GM12872 (cell line): ENCODE measurements around the gene OSBPL5.

Experiments
- CTCF ChIP-seq: IDR thresholded peaks from 3 replicates; pipeline ENCODE4 v1.5.1; 2011; ENCODE audit warnings: low read depth, mild to moderate bottlenecking, low read length, moderate library complexity; ENCODE audit not compliant: insufficient read depth

Gene OSBPL5

GRCh38 chr11:3158821-3159220 lies 6.3 kb downstream of the OSBPL5 start:
- no peak for TF ChIP-seq CTCF

GRCh38 chr11:3158131-3158591 lies 6.9 kb downstream of the OSBPL5 start:
- TF ChIP-seq CTCF: no peak

- no peak for TF ChIP-seq CTCF
These were observed 7.6 kb downstream of the OSBPL5 start for GRCh38 chr11:3157381-3158130.

GRCh38 chr11:3156661-3157311 lies 8.3 kb downstream of the OSBPL5 start:
- TF ChIP-seq CTCF: no peak

- no peak for TF ChIP-seq CTCF
These were observed 8.8 kb downstream of the OSBPL5 start for GRCh38 chr11:3156282-3156660.

- TF ChIP-seq CTCF: no peak
These were observed 9.3 kb downstream of the OSBPL5 start for GRCh38 chr11:3155691-3156258.

GRCh38 chr11:3155216-3155615 lies 9.9 kb downstream of the OSBPL5 start:
- no peak for TF ChIP-seq CTCF
